Fibroblast of gingiva (primary cell): ENCODE data around the gene ILK.

Experiments
- DNase-seq: peaks from one replicate; pipeline ENCODE4 v3.0.0-alpha.2; 2011; ENCODE audit warnings: low read depth

ILK gene

GRCh38 chr11:6622261-6623171 is 18.9 kb downstream of the ILK start:
- DNase-seq, result no peak

GRCh38 chr11:6623391-6624363 is 20.1 kb downstream of the ILK start:
- DNase-seq, result no peak

- no peak for DNase-seq
These were observed 21.7 kb downstream of the ILK start for GRCh38 chr11:6625156-6625831.

- DNase-seq, result no peak
These were observed 22.4 kb downstream of the ILK start for GRCh38 chr11:6625832-6626420.

GRCh38 chr11:6626971-6627761 is 23.6 kb downstream of the ILK start:
- DNase-seq, result no peak

- no peak for DNase-seq
These were observed 24.2 kb downstream of the ILK start for GRCh38 chr11:6627762-6628241.

- no peak for DNase-seq
These were observed 25.0 kb downstream of the ILK start for GRCh38 chr11:6628526-6628925.

- no peak for DNase-seq
These were observed 26.0 kb downstream of the ILK start for GRCh38 chr11:6629573-6629891.

- DNase-seq, result no peak
These were observed 26.5 kb downstream of the ILK start for GRCh38 chr11:6629892-6630631.

- DNase-seq, result no peak
These were observed 27.2 kb downstream of the ILK start for GRCh38 chr11:6630632-6631291.

- DNase-seq, result no peak
These were observed 27.9 kb downstream of the ILK start for GRCh38 chr11:6631361-6631890.

GRCh38 chr11:6632116-6633073 is 28.8 kb downstream of the ILK start:
- no peak for DNase-seq

- no peak for DNase-seq
These were observed 30.1 kb downstream of the ILK start for GRCh38 chr11:6633422-6634408.

- DNase-seq, result no peak
These were observed 31.0 kb downstream of the ILK start for GRCh38 chr11:6634534-6634933.

- no peak for DNase-seq
These were observed 31.7 kb downstream of the ILK start for GRCh38 chr11:6635082-6635932.

GRCh38 chr11:6636480-6636879 is 32.9 kb downstream of the ILK start:
- DNase-seq, result no peak
